ENCODE measurements around the gene INMT.
"Not testable (repeated sequence)": the region's sequence is repeated elsewhere in the genome, so short reads cannot be mapped to it uniquely, and the experiment has no call there.

The INMT gene

GRCh38 chr7:30751696-30752273 lies at the start of gene INMT:
Gene INMT, plus strand, starts transcription at chr7:30752135. Its CDS starts 16 bp downstream, at chr7:30752151.
- FAIRE-seq, result no peak

GRCh38 chr7:30702200-30702599 lies 49.7 kb upstream of the INMT start:
- FAIRE-seq, result no peak

GRCh38 chr7:30703756-30704155 lies 48.2 kb upstream of the INMT start:
- no peak for FAIRE-seq

GRCh38 chr7:30705008-30705407 lies 46.9 kb upstream of the INMT start:
- no peak for FAIRE-seq

GRCh38 chr7:30705596-30705995 lies 46.3 kb upstream of the INMT start:
- FAIRE-seq, result no peak

GRCh38 chr7:30706316-30706715 lies 45.6 kb upstream of the INMT start:
- FAIRE-seq, result no peak

GRCh38 chr7:30706908-30707307 lies 45.0 kb upstream of the INMT start:
- FAIRE-seq, result no peak

- no peak for FAIRE-seq
Observed at GRCh38 chr7:30707391-30708357, 44.3 kb upstream of the INMT start.

GRCh38 chr7:30708412-30708811 lies 43.5 kb upstream of the INMT start:
- FAIRE-seq, result no peak

- no peak for FAIRE-seq
Observed at GRCh38 chr7:30708983-30709382, 43.0 kb upstream of the INMT start.

GRCh38 chr7:30709549-30709948 lies 42.4 kb upstream of the INMT start:
- no peak for FAIRE-seq

- FAIRE-seq, result no peak
Observed at GRCh38 chr7:30710669-30711068, 41.3 kb upstream of the INMT start.

- FAIRE-seq, result no peak
Observed at GRCh38 chr7:30713392-30713791, 38.5 kb upstream of the INMT start.

GRCh38 chr7:30714129-30714528 lies 37.8 kb upstream of the INMT start:
- FAIRE-seq, result no peak

GRCh38 chr7:30717181-30717580 lies 34.8 kb upstream of the INMT start:
- no peak for FAIRE-seq

GRCh38 chr7:30719434-30719833 lies 32.5 kb upstream of the INMT start:
- not testable (repeated sequence) for FAIRE-seq

GRCh38 chr7:30721211-30721610 lies 30.7 kb upstream of the INMT start:
- FAIRE-seq, result no peak

- no peak for FAIRE-seq
Observed at GRCh38 chr7:30722187-30722586, 29.7 kb upstream of the INMT start.

GRCh38 chr7:30722671-30723070 lies 29.3 kb upstream of the INMT start:
- FAIRE-seq, result no peak

- FAIRE-seq, result no peak
Observed at GRCh38 chr7:30723776-30724175, 28.2 kb upstream of the INMT start.

GRCh38 chr7:30726296-30727006 lies 25.5 kb upstream of the INMT start:
- FAIRE-seq, result no peak

- FAIRE-seq, result no peak
Observed at GRCh38 chr7:30727061-30727945, 24.6 kb upstream of the INMT start.

Measured in islet of Langerhans (tissue), 1 donor.